Prostate gland (tissue), 2 donors: Measurements from ENCODE around the gene SUPT3H.

Source experiments
- POLR2A ChIP-seq: fragments of 450-650 bp; IDR thresholded peaks from one replicate; pipeline ENCODE4 v1.6.1; 2016; ENCODE audit warnings: antibody characterized with exemption, mild to moderate bottlenecking
- TF ChIP-seq, protein P1 (sequence below), 4 experiments: fragments of 200-600 bp in 2 of 4; fragments of 450-650 bp in 2 of 4; sonication (generic) in 2 of 4; IDR thresholded peaks; 1 replicate in 3 of 4; 2 replicates in 1 of 4; pipeline ENCODE4 v1.5.1; 2016 to 2019; ENCODE audit warnings: antibody characterized with exemption in 4 of 4, mild to moderate bottlenecking in 2 of 4, moderate library complexity in 2 of 4

- TF ChIP-seq, protein P1, sequence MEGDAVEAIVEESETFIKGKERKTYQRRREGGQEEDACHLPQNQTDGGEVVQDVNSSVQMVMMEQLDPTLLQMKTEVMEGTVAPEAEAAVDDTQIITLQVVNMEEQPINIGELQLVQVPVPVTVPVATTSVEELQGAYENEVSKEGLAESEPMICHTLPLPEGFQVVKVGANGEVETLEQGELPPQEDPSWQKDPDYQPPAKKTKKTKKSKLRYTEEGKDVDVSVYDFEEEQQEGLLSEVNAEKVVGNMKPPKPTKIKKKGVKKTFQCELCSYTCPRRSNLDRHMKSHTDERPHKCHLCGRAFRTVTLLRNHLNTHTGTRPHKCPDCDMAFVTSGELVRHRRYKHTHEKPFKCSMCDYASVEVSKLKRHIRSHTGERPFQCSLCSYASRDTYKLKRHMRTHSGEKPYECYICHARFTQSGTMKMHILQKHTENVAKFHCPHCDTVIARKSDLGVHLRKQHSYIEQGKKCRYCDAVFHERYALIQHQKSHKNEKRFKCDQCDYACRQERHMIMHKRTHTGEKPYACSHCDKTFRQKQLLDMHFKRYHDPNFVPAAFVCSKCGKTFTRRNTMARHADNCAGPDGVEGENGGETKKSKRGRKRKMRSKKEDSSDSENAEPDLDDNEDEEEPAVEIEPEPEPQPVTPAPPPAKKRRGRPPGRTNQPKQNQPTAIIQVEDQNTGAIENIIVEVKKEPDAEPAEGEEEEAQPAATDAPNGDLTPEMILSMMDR (IDR thresholded peaks at IDR 0.05) = no peak
- no peak for TF ChIP-seq POLR2A
Observed at GRCh38 chr6:44935693-44936300, 441.9 kb downstream of the SUPT3H start.
